SK-N-SH (cell line): ENCODE measurements around the gene SELENOP. TPM values are rescaled to one million over a fixed set of nuclear protein-coding genes. Genes with fewer than 3 reads are reported as not detected.

ENCODE experiments used
- CTCF ChIA-PET: fragments of 300-600, 350-600 bp; formaldehyde crosslinking; extraction: SDS; loops from one replicate; lab custom pipeline; 2021; lab: Yijun Ruan, JAX
- POLR2A ChIA-PET: fragments of 350-600 bp; sonication (Branson Sonifier 250); formaldehyde crosslinking; extraction: SDS; loops from one replicate; lab custom pipeline; 2020; ENCODE audit warnings: antibody characterized with exemption, inconsistent platforms; lab: Yijun Ruan, JAX
- DNase-seq: peaks from one replicate; pipeline ENCODE4 v3.0.0; 2012
- H2AFZ ChIP-seq: fragments of 200-600 bp; sonication (generic); 2 replicates; pipeline ENCODE4 v1.8.1; 2016; ENCODE audit warnings: antibody characterized with exemption, mild to moderate bottlenecking, low read depth
- H3F3A ChIP-seq: fragments of 200-600 bp; sonication (generic); replicated peaks from 2 replicates; pipeline ENCODE3; 2016; ENCODE audit warnings: antibody characterized with exemption, mild to moderate bottlenecking; ENCODE audit not compliant: insufficient read depth
- H3K27ac ChIP-seq, 2 experiments: fragments of 200-500 bp in 1 of 2; fragments of 200-600 bp in 1 of 2; sonication (Bioruptor generic) in 1 of 2; sonication (generic), shearing (Covaris generic) in 1 of 2; 2 replicates each; pipeline versions ENCODE4 v1.5.1 to v1.6.1; 2014 to 2016; ENCODE audit warnings: low read depth in 2 of 2, inconsistent platforms in 1 of 2, low read length in 1 of 2, mild to moderate bottlenecking in 1 of 2, mixed read lengths in 1 of 2
- H3K27me3 ChIP-seq: fragments of 200-600 bp; sonication (generic), shearing (Covaris generic); 2 replicates; pipeline ENCODE4 v1.6.1; 2016; ENCODE audit warnings: mixed run types; ENCODE audit not compliant: insufficient read depth
- H3K36me3 ChIP-seq, 2 experiments: fragments of 200-500 bp in 1 of 2; fragments of 200-600 bp in 1 of 2; sonication (Bioruptor generic) in 1 of 2; sonication (generic) in 1 of 2; replicated peaks in 1 of 2; 2 replicates each; pipeline versions ENCODE3 to v1.5.1; 2014 to 2016; ENCODE audit warnings: low read length in 1 of 2, mild to moderate bottlenecking in 1 of 2; ENCODE audit not compliant: insufficient read depth in 2 of 2, control insufficient read depth in 1 of 2
- H3K4me1 ChIP-seq, 2 experiments: fragments of 200-500 bp in 1 of 2; fragments of 200-600 bp in 1 of 2; sonication (Bioruptor generic) in 1 of 2; sonication (generic), shearing (Covaris generic) in 1 of 2; 2 replicates each; pipeline versions ENCODE4 v1.5.1 to v1.6.1; 2014 to 2016; ENCODE audit warnings: low read depth in 1 of 2, low read length in 1 of 2, mixed run types in 1 of 2; ENCODE audit not compliant: insufficient read depth in 2 of 2, control insufficient read depth in 1 of 2
- H3K4me2 ChIP-seq: fragments of 200-600 bp; sonication (generic), shearing (Covaris generic); 2 replicates; pipeline ENCODE4 v1.6.1; 2017; ENCODE audit warnings: mixed run types
- H3K4me3 ChIP-seq, 2 experiments: fragments of 200-500 bp in 1 of 2; fragments of 200-600 bp in 1 of 2; sonication (Bioruptor generic) in 1 of 2; sonication (generic), shearing (Covaris generic) in 1 of 2; 2 replicates each; pipeline versions ENCODE4 v1.5.1 to v1.8.1; 2014 to 2016; ENCODE audit warnings: low read depth in 2 of 2, inconsistent platforms in 1 of 2, low read length in 1 of 2, mild to moderate bottlenecking in 1 of 2, mixed read lengths in 1 of 2, moderate library complexity in 1 of 2
- H3K79me2 ChIP-seq: fragments of 200-600 bp; sonication (generic); 2 replicates; pipeline ENCODE4 v1.8.1; 2017; ENCODE audit warnings: mild to moderate bottlenecking; ENCODE audit not compliant: insufficient read depth
- H3K9ac ChIP-seq: fragments of 200-600 bp; sonication (generic); 2 replicates; pipeline ENCODE4 v1.6.1; 2017; ENCODE audit warnings: mixed run types
- H3K9me2 ChIP-seq: fragments of 200-600 bp; sonication (generic); 2 replicates; pipeline ENCODE4 v1.6.1; 2017; ENCODE audit warnings: mixed run types
- H3K9me3 ChIP-seq: fragments of 200-600 bp; sonication (generic); 2 replicates; pipeline ENCODE4 v1.6.1; 2017; ENCODE audit warnings: mixed run types, mild to moderate bottlenecking, moderate library complexity
- H4K20me1 ChIP-seq: fragments of 200-600 bp; sonication (generic); 2 replicates; pipeline ENCODE4 v1.6.1; 2017; ENCODE audit warnings: mild to moderate bottlenecking, mixed run types; ENCODE audit not compliant: insufficient read depth
- CHD2 ChIP-seq: fragments of 150-350 bp; IDR thresholded peaks from 2 replicates; pipeline ENCODE4 v1.6.1; 2018; ENCODE audit warnings: low read length; ENCODE audit not compliant: partially characterized antibody
- EP300 ChIP-seq, 2 experiments: IDR thresholded peaks; 2 replicates each; pipeline versions ENCODE4 v1.4.0 to v1.6.1; 2012; ENCODE audit warnings: borderline replicate concordance in 1 of 2, low read depth in 1 of 2, low read length in 1 of 2
- FOXJ3 ChIP-seq: sonication (generic); formaldehyde crosslinking; IDR thresholded peaks from 2 replicates; pipeline ENCODE4 v1.5.1; 2020; ENCODE audit warnings: mild to moderate bottlenecking, missing genetic modification reagents
- GATA2 ChIP-seq: sonication (generic); formaldehyde crosslinking; IDR thresholded peaks from 2 replicates; pipeline ENCODE4 v1.5.0; 2020; ENCODE audit warnings: mild to moderate bottlenecking, missing genetic modification reagents
- MEF2A ChIP-seq: IDR thresholded peaks from 2 replicates; pipeline ENCODE4 v1.4.0; 2012; ENCODE audit warnings: low read depth, borderline replicate concordance
- MXI1 ChIP-seq: IDR thresholded peaks from 2 replicates; pipeline ENCODE4 v1.6.1; 2012; ENCODE audit warnings: mild to moderate bottlenecking, low read depth, low read length, improper control_type of control experiment
- NFIC ChIP-seq: IDR thresholded peaks from 2 replicates; pipeline ENCODE4 v1.4.0; 2012; ENCODE audit warnings: borderline replicate concordance
- NRF1 ChIP-seq: IDR thresholded peaks from 2 replicates; pipeline ENCODE4 v1.6.1; 2012; ENCODE audit warnings: low read depth, mild to moderate bottlenecking, low read length
- PBX3 ChIP-seq: IDR thresholded peaks from 2 replicates; pipeline ENCODE4; 2012
- POLR2AphosphoS5 ChIP-seq: IDR thresholded peaks from 2 replicates; pipeline ENCODE4 v1.6.1; 2012; ENCODE audit warnings: low read depth, low read length
- RFX5 ChIP-seq: IDR thresholded peaks from 2 replicates; pipeline ENCODE4 v1.6.1; 2012; ENCODE audit warnings: mild to moderate bottlenecking, improper control_type of control experiment, low read length
- SMC3 ChIP-seq: IDR thresholded peaks from 2 replicates; pipeline ENCODE4 v1.6.1; 2012; ENCODE audit warnings: low read depth, low read length, improper control_type of control experiment
- WGBS: methylation state at CpG from one replicate; pipeline ENCODE4 v1.1.6; 2017; ENCODE audit warnings: low lambda C conversion rate; 5-methylcytosine and 5-hydroxymethylcytosine counted together
- polyA plus RNA-seq, 3 experiments: library from polyadenylated mRNA; depleted of rRNA; stranded (reverse); fragments of >200 nt; gene quantifications; 2 replicates each; pipeline ENCODE4 v1.2.3, GENCODE V29; 2012
- TF ChIP-seq, protein P1 (sequence below): IDR thresholded peaks from 2 replicates; pipeline ENCODE4 v1.6.1; 2012; ENCODE audit warnings: mild to moderate bottlenecking, low read depth, low read length, moderate library complexity
- TF ChIP-seq, protein P2 (sequence below): fragments of 150-350 bp; IDR thresholded peaks from 2 replicates; pipeline ENCODE4 v1.6.1; 2017; ENCODE audit warnings: antibody characterized with exemption, low read length, low read depth, borderline replicate concordance
- TF ChIP-seq, protein P3 (sequence below): IDR thresholded peaks from 2 replicates; pipeline ENCODE4 v1.4.0; 2012; ENCODE audit warnings: low read depth, borderline replicate concordance

Gene SELENOP
- polyA plus RNA-seq, 1 of the 3 experiments (the other 2 are of a cell fraction), result 0.08 TPM

- CTCF ChIA-PET, result no interaction called here
These were observed 2.6 kb downstream of the SELENOP start for GRCh38 chr5:42808888-42809611.

More at GRCh38 chr5:42808888-42809611, 2.6 kb downstream of the SELENOP start:
- Histone ChIP-seq H2AFZ (no peak overlapping the region), H3K4me1 (no peaks in the 10 kb centered on the region), H4K20me1 (no peaks in the 10 kb centered on the region), H3K4me3 (no peak overlapping the region), H3K27ac (no peak overlapping the region), H3K27me3 (no peaks in the 10 kb centered on the region), H3K9me2 (no peaks in the 10 kb centered on the region), H3K9me3 (no peaks in the 10 kb centered on the region), H3K79me2 (no peaks in the 10 kb centered on the region), H3F3A (no peaks in the 10 kb centered on the region), H3K9ac (no peak overlapping the region), H3K36me3 (no peaks in the 10 kb centered on the region), H3K4me2 (no peak overlapping the region)
- WGBS, result 59% methylated on average over 4 of the region's 4 CpGs
- no peak for DNase-seq
- TF ChIP-seq GATA2 (CRISPR knock-in tag), result no peak
- TF ChIP-seq MEF2A, result no peak
- TF ChIP-seq RFX5, result no peak
- TF ChIP-seq CHD2, result no peak
- TF ChIP-seq, protein P1, sequence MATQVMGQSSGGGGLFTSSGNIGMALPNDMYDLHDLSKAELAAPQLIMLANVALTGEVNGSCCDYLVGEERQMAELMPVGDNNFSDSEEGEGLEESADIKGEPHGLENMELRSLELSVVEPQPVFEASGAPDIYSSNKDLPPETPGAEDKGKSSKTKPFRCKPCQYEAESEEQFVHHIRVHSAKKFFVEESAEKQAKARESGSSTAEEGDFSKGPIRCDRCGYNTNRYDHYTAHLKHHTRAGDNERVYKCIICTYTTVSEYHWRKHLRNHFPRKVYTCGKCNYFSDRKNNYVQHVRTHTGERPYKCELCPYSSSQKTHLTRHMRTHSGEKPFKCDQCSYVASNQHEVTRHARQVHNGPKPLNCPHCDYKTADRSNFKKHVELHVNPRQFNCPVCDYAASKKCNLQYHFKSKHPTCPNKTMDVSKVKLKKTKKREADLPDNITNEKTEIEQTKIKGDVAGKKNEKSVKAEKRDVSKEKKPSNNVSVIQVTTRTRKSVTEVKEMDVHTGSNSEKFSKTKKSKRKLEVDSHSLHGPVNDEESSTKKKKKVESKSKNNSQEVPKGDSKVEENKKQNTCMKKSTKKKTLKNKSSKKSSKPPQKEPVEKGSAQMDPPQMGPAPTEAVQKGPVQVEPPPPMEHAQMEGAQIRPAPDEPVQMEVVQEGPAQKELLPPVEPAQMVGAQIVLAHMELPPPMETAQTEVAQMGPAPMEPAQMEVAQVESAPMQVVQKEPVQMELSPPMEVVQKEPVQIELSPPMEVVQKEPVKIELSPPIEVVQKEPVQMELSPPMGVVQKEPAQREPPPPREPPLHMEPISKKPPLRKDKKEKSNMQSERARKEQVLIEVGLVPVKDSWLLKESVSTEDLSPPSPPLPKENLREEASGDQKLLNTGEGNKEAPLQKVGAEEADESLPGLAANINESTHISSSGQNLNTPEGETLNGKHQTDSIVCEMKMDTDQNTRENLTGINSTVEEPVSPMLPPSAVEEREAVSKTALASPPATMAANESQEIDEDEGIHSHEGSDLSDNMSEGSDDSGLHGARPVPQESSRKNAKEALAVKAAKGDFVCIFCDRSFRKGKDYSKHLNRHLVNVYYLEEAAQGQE, result no peak
- TF ChIP-seq, protein P2, sequence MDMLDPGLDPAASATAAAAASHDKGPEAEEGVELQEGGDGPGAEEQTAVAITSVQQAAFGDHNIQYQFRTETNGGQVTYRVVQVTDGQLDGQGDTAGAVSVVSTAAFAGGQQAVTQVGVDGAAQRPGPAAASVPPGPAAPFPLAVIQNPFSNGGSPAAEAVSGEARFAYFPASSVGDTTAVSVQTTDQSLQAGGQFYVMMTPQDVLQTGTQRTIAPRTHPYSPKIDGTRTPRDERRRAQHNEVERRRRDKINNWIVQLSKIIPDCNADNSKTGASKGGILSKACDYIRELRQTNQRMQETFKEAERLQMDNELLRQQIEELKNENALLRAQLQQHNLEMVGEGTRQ, result no peak
- no peak for TF ChIP-seq PBX3
- TF ChIP-seq POLR2AphosphoS5, result no peak
- TF ChIP-seq, protein P3, sequence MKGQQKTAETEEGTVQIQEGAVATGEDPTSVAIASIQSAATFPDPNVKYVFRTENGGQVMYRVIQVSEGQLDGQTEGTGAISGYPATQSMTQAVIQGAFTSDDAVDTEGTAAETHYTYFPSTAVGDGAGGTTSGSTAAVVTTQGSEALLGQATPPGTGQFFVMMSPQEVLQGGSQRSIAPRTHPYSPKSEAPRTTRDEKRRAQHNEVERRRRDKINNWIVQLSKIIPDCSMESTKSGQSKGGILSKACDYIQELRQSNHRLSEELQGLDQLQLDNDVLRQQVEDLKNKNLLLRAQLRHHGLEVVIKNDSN, result no peak
- TF ChIP-seq SMC3, result no peak
- no peak for TF ChIP-seq NRF1
- TF ChIP-seq MXI1, result no peak
- TF ChIP-seq EP300 (IDR thresholded peaks at IDR 0.05; ENCODE audit: borderline replicate concordance in 1 of 2, low read depth in 1 of 2, low read length in 1 of 2), result no peak
- TF ChIP-seq FOXJ3 (CRISPR knock-in tag), result no peak
- no peak for TF ChIP-seq NFIC
- POLR2A ChIA-PET, result no interaction called here
